Sigmoid colon (tissue), 7 donors: ENCODE results near the gene HDHD2. TPM values are rescaled to one million over a fixed set of nuclear protein-coding genes. Genes with fewer than 3 reads are reported as not detected.
"Not testable (repeated sequence)": the region's sequence is repeated elsewhere in the genome, so short reads cannot be mapped to it uniquely, and the experiment has no call there.

ENCODE experiments used
- DNase-seq: peaks from one replicate; pipeline ENCODE4 v3.0.0-alpha.2; 2019
- H3K27ac ChIP-seq, 4 donors: fragments of 200-600 bp; sonication (generic); one replicate each; pipeline ENCODE4 v1.5.1; 2016 to 2019; ENCODE audit warnings: mild to moderate bottlenecking in 1 of 4
- H3K27me3 ChIP-seq, 3 donors: fragments of 200-600 bp; sonication (generic); one replicate each; pipeline ENCODE4 v1.5.1; 2019; ENCODE audit warnings: mild to moderate bottlenecking in 1 of 3
- H3K36me3 ChIP-seq, 4 donors: fragments of 200-600 bp; sonication (generic); one replicate each; pipeline ENCODE4 v1.5.1; 2016 to 2019
- H3K4me1 ChIP-seq, 4 donors: fragments of 200-600 bp; sonication (generic); one replicate each; pipeline ENCODE4 v1.5.1; 2017 to 2019
- H3K4me3 ChIP-seq, 4 donors: fragments of 200-600 bp; sonication (generic); one replicate each; pipeline ENCODE4 v1.5.1; 2017 to 2019; ENCODE audit warnings: mild to moderate bottlenecking in 2 of 4, moderate library complexity in 1 of 4
- H3K9me3 ChIP-seq, 4 donors: fragments of 200-600 bp in 3 of 4; sonication (generic) in 3 of 4; one replicate each; pipeline versions ENCODE4 v1.5.1 to v1.6.1; 2013 to 2019
- CTCF ChIP-seq, 4 experiments: fragments of 450-650 bp in 3 of 4; fragments of 200-600 bp in 1 of 4; IDR thresholded peaks; one replicate each; pipeline ENCODE4 v1.5.1; 2016 to 2019; ENCODE audit warnings: antibody characterized with exemption in 4 of 4, mild to moderate bottlenecking in 3 of 4, moderate library complexity in 2 of 4
- EP300 ChIP-seq, 4 donors: sonication (generic); formaldehyde crosslinking; IDR thresholded peaks; one replicate each; pipeline ENCODE4 v1.6.1; 2017; ENCODE audit warnings: antibody characterized with exemption in 4 of 4
- POLR2A ChIP-seq, 2 donors: fragments of 450-650 bp; IDR thresholded peaks; one replicate each; pipeline ENCODE4 v1.6.1; 2016; ENCODE audit warnings: antibody characterized with exemption in 2 of 2, mild to moderate bottlenecking in 2 of 2, moderate library complexity in 2 of 2
- POLR2AphosphoS5 ChIP-seq, 4 donors: sonication (generic); formaldehyde crosslinking; IDR thresholded peaks; one replicate each; pipeline ENCODE4 v1.6.1; 2017; ENCODE audit warnings: antibody characterized with exemption in 4 of 4
- WGBS, 2 donors: extraction: QIAGEN DNeasy Blood & Tissue Kit; methylation state at CpG; one replicate each; pipeline ENCODE4 v1.1.7; 2013; 5-methylcytosine and 5-hydroxymethylcytosine counted together
- intact Hi-C: fragments of 100-400 bp; cut with DNase I; formaldehyde crosslinking; loops from one replicate; pipeline ENCODE4 v1.15.1; 2023
- polyA plus RNA-seq, 3 donors: library from polyadenylated mRNA; stranded (reverse); fragments of 200-250 nt; gene quantifications; one replicate each; pipeline ENCODE4 v1.2.3, GENCODE V29; 2013
- total RNA-seq, 4 donors: library from RNA; depleted of rRNA; stranded (reverse); fragments of >200 nt; gene quantifications; one replicate each; pipeline ENCODE4 v1.1.0, GENCODE V29; 2016
- donor health status: healthy with polysubstance abuse.
- donor health status: Bipolar disorder and iron deficiency.
- donor health status: healthy.

The HDHD2 gene
- total RNA-seq (10 to 100 TPM; 21.0 to 30.3 (median 25.6) TPM), polyA plus RNA-seq (10 to 100 TPM; 24.9 to 34.0 (median 30.6) TPM)

GRCh38 chr18:47150029-47150823 is at the start of gene HDHD2:
HDHD2 (minus strand) TSS chr18:47150500; CDS start chr18:47136439, 14,061 bp downstream.
- Histone ChIP-seq H3K9me3 (no peaks in the 10 kb centered on the region), H3K36me3 (peaks cover 0 to 18% (median 2%) of the 10 kb centered on the region in 4 donors), H3K4me3 (peak within 1 kb of the TSS; percentile 66 to 73 (median 66)), H3K27ac (peak within 1 kb of the TSS; percentile 88 to 94 (median 90)), H3K4me1 (peaks cover 0 to 23% (median 18%) of the 10 kb centered on the region in 4 donors), H3K27me3 (no peaks in the 10 kb centered on the region)
- TF ChIP-seq POLR2A (IDR thresholded peaks at IDR 0.05) (peak; percentile 85 to 93), POLR2AphosphoS5 (IDR thresholded peaks at IDR 0.05) (peak; percentile 69 to 97 (median 88)), EP300 (IDR thresholded peaks at IDR 0.05) (peak in 1 of 4 donors; percentile 32), CTCF (IDR thresholded peaks at IDR 0.05) (no peak)
- 0 to 1% methylated on average over 70 of the region's 70 CpGs for WGBS, 2 donors
- DNase-seq: peak; percentile 90
- intact Hi-C loops: loop anchor here (1.0 to 10.0 kb wide), 2 partner anchors 26 to 785 kb away; partner anchors contain the start of genes IER3IP1 and SMAD2

- H3K27me3 ChIP-seq, H3K27ac ChIP-seq, H3K36me3 ChIP-seq, H3K9me3 ChIP-seq, intact Hi-C loops, DNase-seq, H3K4me1 ChIP-seq, H3K4me3 ChIP-seq: not testable (repeated sequence)
- WGBS, 2 donors: 71 to 86% methylated on average over 3 of the region's 3 CpGs
Observed at GRCh38 chr18:47195961-47196360, 45.7 kb upstream of the HDHD2 start.

- no peak for TF ChIP-seq EP300 (IDR thresholded peaks at IDR 0.05)
- no peak for TF ChIP-seq POLR2A (IDR thresholded peaks at IDR 0.05)
- no peak for TF ChIP-seq CTCF (IDR thresholded peaks at IDR 0.05)
- TF ChIP-seq POLR2AphosphoS5 (IDR thresholded peaks at IDR 0.05): no peak
- intact Hi-C loops: no loop called here
- no peaks in the 10 kb centered on the region for H3K9me3 ChIP-seq
- no peaks in the 10 kb centered on the region for H3K36me3 ChIP-seq
- no peak for DNase-seq
- H3K4me3 ChIP-seq: no peak overlapping the region
- H3K27me3 ChIP-seq: peaks cover 0 to 3% (median 0%) of the 10 kb centered on the region in 3 donors
- WGBS, 2 donors: 90 to 93% methylated on average over 2 of the region's 2 CpGs
- no peak overlapping the region for H3K27ac ChIP-seq
- H3K4me1 ChIP-seq: no peaks in the 10 kb centered on the region
Observed at GRCh38 chr18:47191961-47192360, 41.7 kb upstream of the HDHD2 start.

- 80 to 85% methylated on average over 7 of the region's 7 CpGs for WGBS, 2 donors
- Histone ChIP-seq H3K27me3 (no peaks in the 10 kb centered on the region), H3K27ac (no peak overlapping the region), H3K4me1 (no peaks in the 10 kb centered on the region), H3K9me3 (peaks cover 0 to 8% (median 0%) of the 10 kb centered on the region in 4 donors), H3K36me3 (no peaks in the 10 kb centered on the region), H3K4me3 (no peak overlapping the region)
- TF ChIP-seq POLR2AphosphoS5 (IDR thresholded peaks at IDR 0.05): no peak
- no peak for TF ChIP-seq EP300 (IDR thresholded peaks at IDR 0.05)
- TF ChIP-seq CTCF (IDR thresholded peaks at IDR 0.05): no peak
- no peak for TF ChIP-seq POLR2A (IDR thresholded peaks at IDR 0.05)
- no peak for DNase-seq
- intact Hi-C loops: no loop called here
Observed at GRCh38 chr18:47187721-47188120, 37.4 kb upstream of the HDHD2 start.

GRCh38 chr18:47184419-47185050 is 34.2 kb upstream of the HDHD2 start:
- Histone ChIP-seq H3K4me1 (no peaks in the 10 kb centered on the region), H3K27me3 (no peaks in the 10 kb centered on the region), H3K9me3 (peaks cover 0 to 8% (median 0%) of the 10 kb centered on the region in 4 donors), H3K36me3 (no peaks in the 10 kb centered on the region), H3K4me3 (no peak overlapping the region), H3K27ac (no peak overlapping the region)
- 91 to 94% methylated on average over 5 of the region's 5 CpGs for WGBS, 2 donors
- no peak for TF ChIP-seq POLR2A (IDR thresholded peaks at IDR 0.05)
- no peak for TF ChIP-seq CTCF (IDR thresholded peaks at IDR 0.05)
- peak; percentile 65 for DNase-seq
- intact Hi-C loops: no loop called here

- intact Hi-C loops, H3K9me3 ChIP-seq, DNase-seq, H3K27me3 ChIP-seq, H3K36me3 ChIP-seq, H3K4me1 ChIP-seq, H3K4me3 ChIP-seq, H3K27ac ChIP-seq: not testable (repeated sequence)
- 85 to 88% methylated on average over 5 of the region's 5 CpGs for WGBS, 2 donors
Observed at GRCh38 chr18:47182156-47182555, 31.9 kb upstream of the HDHD2 start.
